K562 (cell line): ENCODE results near the gene ICA1. TPM values are rescaled to one million over a fixed set of nuclear protein-coding genes. Genes with fewer than 3 reads are reported as not detected.

Experiments used
- ATAC-seq: fragments of 200-7000 bp; cut with Tn5 transposase; 3 replicates; pipeline ENCODE4 v1.9.1; 2020; ENCODE audit warnings: moderate library complexity
- BruUV-seq: library from RNA; stranded (reverse); fragments of 400-500 nt; replicated peaks from 2 replicates; lab custom pipeline; 2021; lab: Mats Ljungman, UMichigan
- CTCF ChIA-PET: fragments of 300-600 bp; formaldehyde crosslinking; extraction: SDS; loops from one replicate; lab custom pipeline; 2021; ENCODE audit warnings: low intra/inter-chr PET ratio; lab: Yijun Ruan, JAX
- POLR2A ChIA-PET: fragments of 300-600, 350-650 bp; sonication (Branson Sonifier 250); formaldehyde crosslinking; extraction: SDS; loops from one replicate; lab custom pipeline; 2021; ENCODE audit warnings: antibody characterized with exemption, inconsistent platforms; lab: Yijun Ruan, JAX
- DNase-seq, 4 experiments: peaks; one replicate each; pipeline versions ENCODE4 v3.0.0 to v3.0.0-alpha.2; 2011 to 2018; ENCODE audit warnings: low spot score in 3 of 4, mixed read lengths in 3 of 4; ENCODE audit errors: extremely low read depth in 1 of 4
- FAIRE-seq: peaks from 2 replicates; lab custom pipeline; 2011; peaks lifted over from hg19 to GRCh38; lab: Jason Lieb, UNC
- H2AFZ ChIP-seq: 2 replicates; pipeline ENCODE4 v1.6.0; 2011; ENCODE audit warnings: low read depth, low read length, control low read depth, inconsistent platforms
- H3K27ac ChIP-seq: fragments of 200-600 bp; 3 replicates; pipeline ENCODE4 v1.8.0; 2011; ENCODE audit warnings: low read depth, mild to moderate bottlenecking, control low read depth, inconsistent platforms, low read length, moderate library complexity, mixed read lengths; ENCODE audit errors: extremely low read depth
- H3K27me3 ChIP-seq, 2 experiments: fragments of 300-600 bp in 1 of 2; 2 replicates in 1 of 2; 3 replicates in 1 of 2; pipeline versions ENCODE4 v1.6.0 to v1.8.0; 2011; ENCODE audit warnings: inconsistent platforms in 2 of 2, low read length in 2 of 2, mild to moderate bottlenecking in 1 of 2, mixed read lengths in 1 of 2, moderate library complexity in 1 of 2; ENCODE audit not compliant: control insufficient read depth in 2 of 2, insufficient read depth in 2 of 2
- H3K36me3 ChIP-seq: fragments of 300-600 bp; 3 replicates; pipeline ENCODE4 v1.8.0; 2011; ENCODE audit warnings: mild to moderate bottlenecking, low read length, inconsistent platforms; ENCODE audit not compliant: control insufficient read depth, insufficient read depth
- H3K4me1 ChIP-seq, 2 experiments: fragments of 200-600 bp in 1 of 2; replicated peaks in 1 of 2; 2 replicates in 1 of 2; 3 replicates in 1 of 2; pipeline versions ENCODE4 v1.5.1 to v1.8.0; 2011; ENCODE audit warnings: inconsistent platforms in 2 of 2, low read length in 2 of 2, mild to moderate bottlenecking in 1 of 2, mixed read lengths in 1 of 2, moderate library complexity in 1 of 2; ENCODE audit not compliant: control insufficient read depth in 2 of 2, insufficient read depth in 2 of 2
- H3K4me2 ChIP-seq: 2 replicates; pipeline ENCODE4 v1.6.1; 2011; ENCODE audit warnings: low read length, control low read depth, inconsistent platforms, mixed read lengths; ENCODE audit not compliant: insufficient read depth
- H3K4me3 ChIP-seq: fragments of 200-600 bp; sonication (generic), shearing (Covaris generic); 2 replicates; pipeline ENCODE4 v1.5.1; 2016; ENCODE audit warnings: control low read depth, inconsistent platforms
- H3K79me2 ChIP-seq: fragments of 200-600 bp; 3 replicates; pipeline ENCODE4 v1.8.0; 2011; ENCODE audit warnings: low read length, inconsistent platforms; ENCODE audit not compliant: control insufficient read depth, insufficient read depth
- H3K9ac ChIP-seq, 2 experiments: 2 replicates each; pipeline versions ENCODE4 v1.6.0 to v1.6.1; 2011; ENCODE audit warnings: low read depth in 2 of 2, low read length in 2 of 2, control low read depth in 1 of 2, inconsistent platforms in 1 of 2, mild to moderate bottlenecking in 1 of 2, mixed read lengths in 1 of 2; ENCODE audit not compliant: insufficient read depth in 1 of 2
- H3K9me1 ChIP-seq: one replicate; pipeline ENCODE4 v1.6.0; 2011; ENCODE audit warnings: inconsistent platforms, mild to moderate bottlenecking, low read length, moderate library complexity; ENCODE audit not compliant: control insufficient read depth, insufficient read depth
- H3K9me3 ChIP-seq: replicated peaks from 2 replicates; pipeline ENCODE4 v1.5.1; 2011; ENCODE audit warnings: low read depth, low read length, inconsistent platforms; ENCODE audit not compliant: control insufficient read depth, insufficient read depth
- H4K20me1 ChIP-seq: replicated peaks from 2 replicates; pipeline ENCODE4 v1.6.1; 2011; ENCODE audit warnings: low read length, inconsistent platforms, mixed read lengths; ENCODE audit not compliant: control insufficient read depth, insufficient read depth
- ARID4B ChIP-seq: sonication (generic); formaldehyde crosslinking; IDR thresholded peaks from 2 replicates; pipeline ENCODE4 v1.8.0; 2022; ENCODE audit warnings: mild to moderate bottlenecking, missing genetic modification reagents
- BRD4 ChIP-seq: fragments of 200-600 bp; sonication (generic); IDR thresholded peaks from 2 replicates; pipeline ENCODE4 v1.6.1; 2017; ENCODE audit warnings: inconsistent platforms
- CBX1 ChIP-seq: sonication (generic); IDR thresholded peaks from 2 replicates; pipeline ENCODE4 v1.6.1; 2016; ENCODE audit warnings: antibody characterized with exemption, low read depth, mild to moderate bottlenecking
- COPS2 ChIP-seq: fragments of 450-650 bp; conservative IDR thresholded peaks from 2 replicates; pipeline ENCODE4 v1.6.1; 2016; ENCODE audit warnings: mild to moderate bottlenecking, moderate library complexity
- ELF1 ChIP-seq: fragments of 200-800 bp; sonication (Bioruptor generic); IDR thresholded peaks from 2 replicates; pipeline ENCODE4 v1.6.1; 2016; ENCODE audit warnings: missing genetic modification characterization, missing compliant biosample characterization
- HIVEP1 ChIP-seq: fragments of 250-450 bp; sonication (Bioruptor Pico); IDR thresholded peaks from 2 replicates; pipeline ENCODE4 v1.4.0; 2020; ENCODE audit warnings: mild to moderate bottlenecking
- IRF2 ChIP-seq: sonication (generic); formaldehyde crosslinking; IDR thresholded peaks from 2 replicates; pipeline ENCODE4 v1.8.1; 2022; ENCODE audit warnings: mild to moderate bottlenecking, missing genetic modification reagents
- LCOR ChIP-seq: sonication (generic); formaldehyde crosslinking; IDR thresholded peaks from 2 replicates; pipeline ENCODE4 v1.8.0; 2022; ENCODE audit warnings: mild to moderate bottlenecking, missing genetic modification reagents
- MAFF ChIP-seq: IDR thresholded peaks from 2 replicates; pipeline ENCODE4 v1.6.1; 2012; ENCODE audit warnings: low read length, improper control_type of control experiment
- MYNN ChIP-seq, 2 experiments: sonication (generic); formaldehyde crosslinking in 1 of 2; IDR thresholded peaks; 2 replicates each; pipeline versions ENCODE4 v1.5.0 to v1.6.1; 2016 to 2020; ENCODE audit warnings: antibody characterized with exemption in 1 of 2, missing genetic modification reagents in 1 of 2
- PTBP1 ChIP-seq: fragments of 200-400 bp; formaldehyde crosslinking; IDR thresholded peaks from 2 replicates; pipeline ENCODE4 v1.6.1; 2017; ENCODE audit warnings: low read depth, low read length
- PYGO2 ChIP-seq: fragments of 450-650 bp; IDR thresholded peaks from 2 replicates; pipeline ENCODE4 v1.6.1; 2016; ENCODE audit warnings: mild to moderate bottlenecking, missing genetic modification characterization, moderate library complexity, missing compliant biosample characterization
- SMARCA5 ChIP-seq: fragments of 450-650 bp; IDR thresholded peaks from 2 replicates; pipeline ENCODE4 v1.6.1; 2016
- SMC3 ChIP-seq: conservative IDR thresholded peaks from 2 replicates; pipeline ENCODE4 v1.6.1; 2011; ENCODE audit warnings: low read depth, low read length, improper control_type of control experiment; ENCODE audit not compliant: insufficient read depth
- WGBS: fragments of 100-300 bp; shearing (Covaris generic); methylation state at CpG from one replicate; pipeline ENCODE4 v1.1.6; 2016; ENCODE audit warnings: low coverage, mixed read lengths; ENCODE audit not compliant: insufficient coverage; ENCODE audit errors: missing lambda C conversion rate; 5-methylcytosine and 5-hydroxymethylcytosine counted together
- in situ Hi-C: fragments of 300-500 bp; cut with MboI; formaldehyde crosslinking; loops from 4 replicates; pipeline ENCODE4 v1.15.0; 2018; ENCODE audit warnings: inconsistent platforms, mixed read lengths
- intact Hi-C: fragments of 100-400 bp; cut with micrococcal nuclease; formaldehyde crosslinking; loops from 2 replicates; pipeline ENCODE4 v1.14.2; 2022
- polyA plus RNA-seq, 8 experiments: library from polyadenylated mRNA; depleted of rRNA in 4 of 8; stranded (reverse) in 5 of 8; unstranded in 3 of 8; fragments of >200 nt; fragmentation: Nextera tagmentation in 2 of 8; fragmentation: Illumina TruSeq in 1 of 8; extraction: Ambion mirVana in 2 of 8; extraction: Trizol in 1 of 8; gene quantifications; 2 replicates each; pipeline versions ENCODE4 v1.2.1 to v1.2.3, GENCODE V29; 2011 to 2014; ENCODE audit warnings: inconsistent platforms in 1 of 8, missing spikeins in 1 of 8
- total RNA-seq, 7 experiments: library from RNA; depleted of rRNA in 6 of 7; stranded (reverse); fragments of >200 nt in 6 of 7; fragmentation: Illumina TruSeq in 2 of 7; extraction: Trizol in 2 of 7; gene quantifications; 2 replicates each; pipeline versions ENCODE4 v1.2.1 to v1.2.3, GENCODE V29; 2011 to 2021; ENCODE audit warnings: low replicate concordance in 1 of 7
- TF ChIP-seq, protein P1 (sequence below): sonication (generic); formaldehyde crosslinking; IDR thresholded peaks from 2 replicates; pipeline ENCODE4 v1.8.0; 2022; ENCODE audit warnings: missing genetic modification reagents, mild to moderate bottlenecking, borderline replicate concordance

ICA1 gene
- total and polyA plus RNA-seq, 9 of the 15 experiments (the other 6 are each of a cell fraction or from before 2014, with no cell fraction given), result 7.1 to 22.3 (median 16.4) TPM

- Histone ChIP-seq H3K4me2 (no peak overlapping the region), H3K27ac (no peak overlapping the region), H3K4me3 (no peak overlapping the region), H3K4me1 (peaks cover 0 to 4% of the 10 kb centered on the region in 2 experiments; a peak in 1 of 5 replicates), H3K9ac (no peak overlapping the region), H4K20me1 (no peaks in the 10 kb centered on the region), H3K9me1 (no peaks in the 10 kb centered on the region), H3K27me3 (no peaks in the 10 kb centered on the region), H3K79me2 (no peaks in the 10 kb centered on the region), H3K9me3 (no peaks in the 10 kb centered on the region), H2AFZ (no peak overlapping the region), H3K36me3 (0 out of 3 replicates have a peak, but pooled peaks cover 3% of the 10 kb centered on the region)
- no peak for ATAC-seq
- WGBS, result 77% methylated on average over 9 of the region's 9 CpGs
- in situ Hi-C loops, result no loop called here
- ChIA-PET POLR2A (interaction anchor here (0.6 to 1.7 kb wide), 3 partner anchors 15 to 528 kb away, joined by 3 to 4 read pairs (median 3); no protein-coding TSS in a partner anchor), CTCF (interaction anchor here (0.6 kb wide), 1 partner anchor 497 kb away, joined by 3 read pairs; no protein-coding TSS in a partner anchor)
- intact Hi-C loops, result no loop called here
- FAIRE-seq, result no peak
- DNase-seq, result no peak
- BruUV-seq, result no TSS peak
- TF ChIP-seq IRF2, result no peak
- TF ChIP-seq PYGO2 (tag), result no peak
- TF ChIP-seq HIVEP1, result no peak
- no peak for TF ChIP-seq PTBP1
- TF ChIP-seq COPS2, result no peak
- TF ChIP-seq BRD4, result no peak
- TF ChIP-seq, protein P1, sequence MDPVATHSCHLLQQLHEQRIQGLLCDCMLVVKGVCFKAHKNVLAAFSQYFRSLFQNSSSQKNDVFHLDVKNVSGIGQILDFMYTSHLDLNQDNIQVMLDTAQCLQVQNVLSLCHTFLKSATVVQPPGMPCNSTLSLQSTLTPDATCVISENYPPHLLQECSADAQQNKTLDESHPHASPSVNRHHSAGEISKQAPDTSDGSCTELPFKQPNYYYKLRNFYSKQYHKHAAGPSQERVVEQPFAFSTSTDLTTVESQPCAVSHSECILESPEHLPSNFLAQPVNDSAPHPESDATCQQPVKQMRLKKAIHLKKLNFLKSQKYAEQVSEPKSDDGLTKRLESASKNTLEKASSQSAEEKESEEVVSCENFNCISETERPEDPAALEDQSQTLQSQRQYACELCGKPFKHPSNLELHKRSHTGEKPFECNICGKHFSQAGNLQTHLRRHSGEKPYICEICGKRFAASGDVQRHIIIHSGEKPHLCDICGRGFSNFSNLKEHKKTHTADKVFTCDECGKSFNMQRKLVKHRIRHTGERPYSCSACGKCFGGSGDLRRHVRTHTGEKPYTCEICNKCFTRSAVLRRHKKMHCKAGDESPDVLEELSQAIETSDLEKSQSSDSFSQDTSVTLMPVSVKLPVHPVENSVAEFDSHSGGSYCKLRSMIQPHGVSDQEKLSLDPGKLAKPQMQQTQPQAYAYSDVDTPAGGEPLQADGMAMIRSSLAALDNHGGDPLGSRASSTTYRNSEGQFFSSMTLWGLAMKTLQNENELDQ, result no peak
- TF ChIP-seq SMARCA5, result no peak
- TF ChIP-seq SMC3, result no peak
- TF ChIP-seq LCOR (CRISPR knock-in tag), result no peak
- no peak for TF ChIP-seq CBX1
- no peak for TF ChIP-seq ELF1 (tag)
- TF ChIP-seq ARID4B (CRISPR knock-in tag), result no peak
- TF ChIP-seq MYNN (IDR thresholded peaks at IDR 0.05), result no peak
- no peak for TF ChIP-seq MYNN (CRISPR knock-in tag; IDR thresholded peaks at IDR 0.05)
- no peak for TF ChIP-seq MAFF
Observed at GRCh38 chr7:8070451-8071180, 191.4 kb downstream of the ICA1 start.
